ENCODE results near the gene RAB4B.
"Not testable (repeated sequence)": the region's sequence is repeated elsewhere in the genome, so short reads cannot be mapped to it uniquely, and the experiment has no call there.

RAB4B gene

DNA sequence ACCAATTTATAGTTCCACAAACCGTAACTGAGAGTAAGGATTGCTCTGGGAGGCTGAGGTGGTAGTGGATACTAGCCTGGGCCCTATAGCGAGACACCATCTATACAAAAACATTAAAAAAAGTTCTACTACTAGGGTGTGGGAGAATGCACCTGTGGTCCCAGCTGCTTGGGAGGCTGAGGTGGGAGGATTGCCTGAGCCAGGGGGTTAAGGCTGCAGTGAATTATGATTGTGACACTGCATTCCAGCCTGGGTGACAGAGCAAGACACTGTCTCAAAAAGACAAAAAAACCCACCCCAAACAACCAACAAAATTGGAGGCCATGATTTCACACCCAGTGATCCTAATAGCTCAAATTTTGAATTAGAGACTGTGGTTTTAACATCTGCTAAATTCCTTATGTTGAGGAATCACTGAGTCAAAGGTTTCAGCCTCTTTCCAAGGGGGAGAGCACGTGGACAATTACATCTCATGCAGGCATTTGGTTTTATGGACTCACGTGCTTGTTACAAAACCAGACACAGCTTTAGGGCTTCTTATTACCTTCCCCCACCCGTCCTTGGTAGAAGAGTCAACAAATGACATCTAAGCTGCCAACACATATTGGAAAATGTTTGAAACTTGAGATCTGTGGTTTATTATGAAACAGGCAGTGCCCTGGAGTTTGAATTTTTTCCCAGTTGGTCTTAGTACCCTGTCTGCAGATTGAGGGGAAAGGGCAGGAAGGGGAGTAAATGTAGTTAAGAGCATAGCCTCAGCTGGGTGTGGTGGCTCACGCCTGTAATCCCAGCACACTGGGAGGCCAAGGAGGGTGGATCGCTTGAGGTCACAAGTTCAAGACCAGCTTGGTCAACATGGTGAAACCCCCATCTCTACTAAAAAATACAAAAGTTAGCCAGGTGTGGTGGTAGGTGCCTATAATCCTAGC lies 53.7 kb downstream of the RAB4B start:
- TF ChIP-seq, protein P1, sequence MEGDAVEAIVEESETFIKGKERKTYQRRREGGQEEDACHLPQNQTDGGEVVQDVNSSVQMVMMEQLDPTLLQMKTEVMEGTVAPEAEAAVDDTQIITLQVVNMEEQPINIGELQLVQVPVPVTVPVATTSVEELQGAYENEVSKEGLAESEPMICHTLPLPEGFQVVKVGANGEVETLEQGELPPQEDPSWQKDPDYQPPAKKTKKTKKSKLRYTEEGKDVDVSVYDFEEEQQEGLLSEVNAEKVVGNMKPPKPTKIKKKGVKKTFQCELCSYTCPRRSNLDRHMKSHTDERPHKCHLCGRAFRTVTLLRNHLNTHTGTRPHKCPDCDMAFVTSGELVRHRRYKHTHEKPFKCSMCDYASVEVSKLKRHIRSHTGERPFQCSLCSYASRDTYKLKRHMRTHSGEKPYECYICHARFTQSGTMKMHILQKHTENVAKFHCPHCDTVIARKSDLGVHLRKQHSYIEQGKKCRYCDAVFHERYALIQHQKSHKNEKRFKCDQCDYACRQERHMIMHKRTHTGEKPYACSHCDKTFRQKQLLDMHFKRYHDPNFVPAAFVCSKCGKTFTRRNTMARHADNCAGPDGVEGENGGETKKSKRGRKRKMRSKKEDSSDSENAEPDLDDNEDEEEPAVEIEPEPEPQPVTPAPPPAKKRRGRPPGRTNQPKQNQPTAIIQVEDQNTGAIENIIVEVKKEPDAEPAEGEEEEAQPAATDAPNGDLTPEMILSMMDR (conservative IDR thresholded peaks at IDR 0.05) = no peak
- H3K27ac ChIP-seq = peak overlapping the region; percentile 55

- peak overlapping the region; percentile 55; the same call in 1 of the 2 replicates for H3K27ac ChIP-seq
Observed at GRCh38 chr19:40832431-40832790, 54.4 kb downstream of the RAB4B start.

GRCh38 chr19:40833728-40834533 lies 55.9 kb downstream of the RAB4B start:
- H3K27ac ChIP-seq = not testable (repeated sequence)

GRCh38 chr19:40836754-40837429 lies 58.8 kb downstream of the RAB4B start:
- no peak overlapping the region for H3K27ac ChIP-seq
- TF ChIP-seq, protein P1 (conservative IDR thresholded peaks at IDR 0.05) = no peak

- H3K27ac ChIP-seq = not testable (repeated sequence)
Observed at GRCh38 chr19:40838477-40838876, 60.4 kb downstream of the RAB4B start.

GRCh38 chr19:40842012-40842411 lies 64.0 kb downstream of the RAB4B start:
- not testable (repeated sequence) for H3K27ac ChIP-seq

DNA sequence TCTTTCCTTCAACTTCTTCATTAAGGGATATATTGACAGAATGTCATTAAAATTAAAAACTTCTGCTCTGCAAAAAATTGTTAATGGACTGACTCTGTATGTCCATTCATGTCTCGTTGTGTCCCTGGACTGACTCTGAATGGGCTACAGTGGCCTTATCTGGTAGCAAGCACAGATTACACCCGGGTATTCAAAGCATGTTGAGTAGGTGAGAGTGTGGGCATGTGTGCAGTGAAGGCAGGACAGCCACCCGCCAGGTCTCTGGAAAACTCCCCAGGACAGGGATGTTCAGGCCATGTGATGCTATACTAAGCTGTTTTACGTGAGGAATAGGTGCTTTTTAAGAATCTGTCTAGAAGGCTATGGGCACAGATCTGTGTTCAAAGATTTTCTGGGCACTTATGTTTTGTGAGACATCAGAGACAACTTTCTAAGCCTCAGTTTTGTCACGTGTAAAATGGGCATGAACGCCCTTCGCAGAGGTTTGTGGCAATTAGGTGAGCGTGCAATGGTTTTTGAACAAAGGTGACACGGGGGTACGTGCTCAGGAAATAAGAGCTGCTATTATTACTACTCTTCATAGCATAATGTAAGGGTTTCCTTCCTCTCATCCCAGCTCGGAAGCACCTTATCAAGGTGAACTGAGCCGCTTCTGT lies 65.1 kb downstream of the RAB4B start:
- H3K27ac ChIP-seq = not testable (repeated sequence)

GRCh38 chr19:40843653-40844052 lies 65.6 kb downstream of the RAB4B start:
- H3K27ac ChIP-seq = not testable (repeated sequence)
